UCSD-AML1 (cell line): Measurements from ENCODE around the gene OSBPL9.
"Not testable (repeated sequence)": the region's sequence is repeated elsewhere in the genome, so short reads cannot be mapped to it uniquely, and the experiment has no call there.

Source experiments
- DNase-seq: peaks from one replicate; lab custom pipeline; 2025; ENCODE audit not compliant: unreplicated experiment; lab: John Stamatoyannopoulos, UW

The OSBPL9 gene

GRCh38 chr1:51663721-51664120, 46.8 kb downstream of the OSBPL9 start:
- no peak for DNase-seq

GRCh38 chr1:51664421-51665240, 47.7 kb downstream of the OSBPL9 start:
- DNase-seq: no peak

- no peak for DNase-seq
Measured at GRCh38 chr1:51666478-51666877, 49.6 kb downstream of the OSBPL9 start.

GRCh38 chr1:51667561-51667960, 50.7 kb downstream of the OSBPL9 start:
- no peak for DNase-seq

GRCh38 chr1:51669272-51669671, 52.4 kb downstream of the OSBPL9 start:
- no peak for DNase-seq

- DNase-seq: no peak
Measured at GRCh38 chr1:51669816-51670215, 52.9 kb downstream of the OSBPL9 start.

GRCh38 chr1:51671527-51672325, 54.8 kb downstream of the OSBPL9 start:
- no peak for DNase-seq

GRCh38 chr1:51673279-51673678, 56.4 kb downstream of the OSBPL9 start:
- DNase-seq: no peak

- DNase-seq: no peak
Measured at GRCh38 chr1:51675177-51675780, 58.4 kb downstream of the OSBPL9 start.

GRCh38 chr1:51679435-51679834, 62.5 kb downstream of the OSBPL9 start:
- DNase-seq: no peak

GRCh38 chr1:51684776-51685175, 67.9 kb downstream of the OSBPL9 start:
- DNase-seq: no peak

- no peak for DNase-seq
Measured at GRCh38 chr1:51686450-51686849, 69.6 kb downstream of the OSBPL9 start.

- no peak for DNase-seq
Measured at GRCh38 chr1:51689075-51689440, 72.2 kb downstream of the OSBPL9 start.

GRCh38 chr1:51689643-51690042, 72.8 kb downstream of the OSBPL9 start:
- DNase-seq: no peak

GRCh38 chr1:51690285-51690961, 73.5 kb downstream of the OSBPL9 start:
- DNase-seq: no peak

- DNase-seq: no peak
Measured at GRCh38 chr1:51691920-51692319, 75.0 kb downstream of the OSBPL9 start.

- DNase-seq: no peak
Measured at GRCh38 chr1:51693419-51694155, 76.7 kb downstream of the OSBPL9 start.

GRCh38 chr1:51697166-51697565, 80.3 kb downstream of the OSBPL9 start:
- DNase-seq: no peak

- no peak for DNase-seq
Measured at GRCh38 chr1:51699391-51699790, 82.5 kb downstream of the OSBPL9 start.

- not testable (repeated sequence) for DNase-seq
Measured at GRCh38 chr1:51701782-51702181, 84.9 kb downstream of the OSBPL9 start.

- not testable (repeated sequence) for DNase-seq
Measured at GRCh38 chr1:51702220-51702619, 85.3 kb downstream of the OSBPL9 start.
